Measurements from ENCODE around the gene KDM6A. TPM values are rescaled to one million over a fixed set of nuclear protein-coding genes. Genes with fewer than 3 reads are reported as not detected.

KDM6A gene
- total RNA-seq, 1 experiment from 2014 or later, result 45.0 TPM

DNA sequence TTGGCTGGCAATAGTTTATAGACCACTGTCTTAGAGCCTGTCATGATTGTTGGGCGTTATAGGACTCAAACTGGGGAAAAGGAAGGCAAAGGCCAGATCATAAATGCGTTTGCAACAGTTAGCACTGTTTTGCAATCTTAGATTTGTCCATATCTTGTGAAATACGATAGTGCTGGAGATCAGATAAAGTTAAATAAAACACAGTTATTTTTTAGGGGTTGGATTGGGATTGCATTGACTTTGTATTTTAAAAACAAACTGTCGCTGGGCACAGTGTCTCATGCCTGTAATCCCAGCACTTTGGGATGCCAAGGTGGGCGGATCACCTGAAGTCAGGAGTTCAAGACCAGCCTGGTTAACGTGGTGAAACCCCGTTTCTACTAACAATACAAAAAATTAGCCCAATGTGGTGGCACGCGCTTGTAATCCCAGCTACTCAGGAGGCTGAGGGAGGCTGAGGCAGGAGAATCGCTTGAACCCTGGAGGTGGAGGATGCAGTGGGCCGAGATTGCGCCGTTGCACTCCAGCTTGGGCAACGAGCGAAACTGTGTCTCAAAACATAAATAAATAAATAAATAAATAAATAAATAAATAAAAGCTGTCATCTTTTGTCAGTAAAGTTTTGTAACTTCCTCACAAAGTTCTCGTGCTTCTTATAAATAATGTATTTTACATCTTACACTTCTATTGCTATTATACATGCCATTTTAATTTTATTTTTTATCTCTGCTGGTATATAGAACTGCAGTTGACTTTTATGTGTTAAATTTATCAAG, 117.2 kb downstream of the KDM6A start:
- ChIA-PET CTCF (no interaction called here), POLR2A (no interaction called here)
- DNase-seq (ENCODE audit: low spot score) (no peak), ATAC-seq (no peak)
- Mint-ChIP-seq H3K4me1 (peaks cover 35% of the 10 kb centered on the region), H3K4me3 (no peak overlapping the region), H3K9me3 (peaks cover 18% of the 10 kb centered on the region), H3K27me3 (ENCODE audit: low read depth) (no peaks in the 10 kb centered on the region; the same call in 1 of the 2 replicates), H3K36me3 (peaks cover 48% of the 10 kb centered on the region), H3K27ac (no peak overlapping the region)
- TF ChIP-seq SP1 (CRISPR knock-in tag; conservative IDR thresholded peaks at IDR 0.05) (no peak), MAX (CRISPR knock-in tag; IDR thresholded peaks at IDR 0.05) (no peak), CREB1 (CRISPR knock-in tag; IDR thresholded peaks at IDR 0.05) (no peak), ZNF232 (CRISPR knock-in tag; IDR thresholded peaks at IDR 0.05) (no peak), ZNF219 (CRISPR knock-in tag; IDR thresholded peaks at IDR 0.05; ENCODE audit: borderline replicate concordance) (no peak), ZNF671 (CRISPR knock-in tag; IDR thresholded peaks at IDR 0.05) (no peak), SMAD3 (CRISPR knock-in tag; IDR thresholded peaks at IDR 0.05; ENCODE audit: borderline replicate concordance) (no peak), NFE2L1 (CRISPR knock-in tag; IDR thresholded peaks at IDR 0.05) (no peak), RELA (CRISPR knock-in tag; IDR thresholded peaks at IDR 0.05; ENCODE audit: borderline replicate concordance) (no peak), CREM (CRISPR knock-in tag; IDR thresholded peaks at IDR 0.05) (no peak), ZNF532 (CRISPR knock-in tag; IDR thresholded peaks at IDR 0.05; ENCODE audit: borderline replicate concordance) (no peak), MXD4 (CRISPR knock-in tag; IDR thresholded peaks at IDR 0.05; ENCODE audit: borderline replicate concordance) (no peak), PREB (CRISPR knock-in tag; IDR thresholded peaks at IDR 0.05; ENCODE audit: borderline replicate concordance) (no peak)
- TF ChIP-seq, protein P1, sequence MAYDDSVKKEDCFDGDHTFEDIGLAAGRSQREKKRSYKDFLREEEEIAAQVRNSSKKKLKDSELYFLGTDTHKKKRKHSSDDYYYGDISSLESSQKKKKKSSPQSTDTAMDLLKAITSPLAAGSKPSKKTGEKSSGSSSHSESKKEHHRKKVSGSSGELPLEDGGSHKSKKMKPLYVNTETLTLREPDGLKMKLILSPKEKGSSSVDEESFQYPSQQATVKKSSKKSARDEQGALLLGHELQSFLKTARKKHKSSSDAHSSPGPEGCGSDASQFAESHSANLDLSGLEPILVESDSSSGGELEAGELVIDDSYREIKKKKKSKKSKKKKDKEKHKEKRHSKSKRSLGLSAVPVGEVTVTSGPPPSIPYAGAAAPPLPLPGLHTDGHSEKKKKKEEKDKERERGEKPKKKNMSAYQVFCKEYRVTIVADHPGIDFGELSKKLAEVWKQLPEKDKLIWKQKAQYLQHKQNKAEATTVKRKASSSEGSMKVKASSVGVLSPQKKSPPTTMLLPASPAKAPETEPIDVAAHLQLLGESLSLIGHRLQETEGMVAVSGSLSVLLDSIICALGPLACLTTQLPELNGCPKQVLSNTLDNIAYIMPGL (CRISPR knock-in tag; IDR thresholded peaks at IDR 0.05), result no peak
- TF ChIP-seq, protein P2, sequence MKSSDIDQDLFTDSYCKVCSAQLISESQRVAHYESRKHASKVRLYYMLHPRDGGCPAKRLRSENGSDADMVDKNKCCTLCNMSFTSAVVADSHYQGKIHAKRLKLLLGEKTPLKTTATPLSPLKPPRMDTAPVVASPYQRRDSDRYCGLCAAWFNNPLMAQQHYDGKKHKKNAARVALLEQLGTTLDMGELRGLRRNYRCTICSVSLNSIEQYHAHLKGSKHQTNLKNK (CRISPR knock-in tag; IDR thresholded peaks at IDR 0.05), result no peak
- TF ChIP-seq, protein P3, sequence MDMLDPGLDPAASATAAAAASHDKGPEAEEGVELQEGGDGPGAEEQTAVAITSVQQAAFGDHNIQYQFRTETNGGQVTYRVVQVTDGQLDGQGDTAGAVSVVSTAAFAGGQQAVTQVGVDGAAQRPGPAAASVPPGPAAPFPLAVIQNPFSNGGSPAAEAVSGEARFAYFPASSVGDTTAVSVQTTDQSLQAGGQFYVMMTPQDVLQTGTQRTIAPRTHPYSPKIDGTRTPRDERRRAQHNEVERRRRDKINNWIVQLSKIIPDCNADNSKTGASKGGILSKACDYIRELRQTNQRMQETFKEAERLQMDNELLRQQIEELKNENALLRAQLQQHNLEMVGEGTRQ (CRISPR knock-in tag; IDR thresholded peaks at IDR 0.05), result no peak

DNA sequence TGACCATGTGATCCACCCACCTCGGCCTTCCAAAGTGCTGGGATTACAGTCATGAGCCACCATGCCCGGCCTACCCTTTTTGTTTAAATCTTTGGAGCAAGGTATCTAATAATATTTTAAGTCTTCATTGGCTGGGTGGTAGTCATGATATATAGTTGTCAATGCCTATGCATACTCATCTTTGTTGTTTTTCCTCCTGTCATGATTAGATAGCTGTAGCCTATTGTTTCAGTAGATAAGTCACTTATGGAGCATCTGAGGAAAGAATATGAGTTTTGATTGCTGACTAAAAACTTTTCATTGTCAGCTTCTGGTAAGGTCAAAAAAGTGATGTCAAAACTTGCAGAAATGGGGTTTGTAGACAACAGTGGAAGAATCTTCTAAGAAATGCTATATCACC, 119.8 kb downstream of the KDM6A start:
- POLR2A ChIA-PET, result interaction anchor here (0.7 kb wide), 1 partner anchor 92 kb away, joined by 4 read pairs; no protein-coding TSS in a partner anchor
- Mint-ChIP-seq H3K4me1 (peaks cover 49% of the 10 kb centered on the region), H3K27me3 (ENCODE audit: low read depth) (no peaks in the 10 kb centered on the region), H3K27ac (no peak overlapping the region), H3K9me3 (peaks cover 7% of the 10 kb centered on the region), H3K36me3 (peaks cover 27% of the 10 kb centered on the region), H3K4me3 (no peak overlapping the region)
- DNase-seq (ENCODE audit: low spot score) (no peak), ATAC-seq (no peak)
- CTCF ChIA-PET, result no interaction called here
- TF ChIP-seq ZNF512 (CRISPR knock-in tag; IDR thresholded peaks at IDR 0.05; ENCODE audit: borderline replicate concordance), result no peak
- TF ChIP-seq TEAD1 (CRISPR knock-in tag; IDR thresholded peaks at IDR 0.05), result no peak
- TF ChIP-seq SP1 (CRISPR knock-in tag; conservative IDR thresholded peaks at IDR 0.05), result no peak
- no peak for TF ChIP-seq ATF3 (CRISPR knock-in tag; conservative IDR thresholded peaks at IDR 0.05)
- TF ChIP-seq TCF7 (CRISPR knock-in tag; IDR thresholded peaks at IDR 0.05; ENCODE audit: low read depth), result no peak
- TF ChIP-seq, protein P4, sequence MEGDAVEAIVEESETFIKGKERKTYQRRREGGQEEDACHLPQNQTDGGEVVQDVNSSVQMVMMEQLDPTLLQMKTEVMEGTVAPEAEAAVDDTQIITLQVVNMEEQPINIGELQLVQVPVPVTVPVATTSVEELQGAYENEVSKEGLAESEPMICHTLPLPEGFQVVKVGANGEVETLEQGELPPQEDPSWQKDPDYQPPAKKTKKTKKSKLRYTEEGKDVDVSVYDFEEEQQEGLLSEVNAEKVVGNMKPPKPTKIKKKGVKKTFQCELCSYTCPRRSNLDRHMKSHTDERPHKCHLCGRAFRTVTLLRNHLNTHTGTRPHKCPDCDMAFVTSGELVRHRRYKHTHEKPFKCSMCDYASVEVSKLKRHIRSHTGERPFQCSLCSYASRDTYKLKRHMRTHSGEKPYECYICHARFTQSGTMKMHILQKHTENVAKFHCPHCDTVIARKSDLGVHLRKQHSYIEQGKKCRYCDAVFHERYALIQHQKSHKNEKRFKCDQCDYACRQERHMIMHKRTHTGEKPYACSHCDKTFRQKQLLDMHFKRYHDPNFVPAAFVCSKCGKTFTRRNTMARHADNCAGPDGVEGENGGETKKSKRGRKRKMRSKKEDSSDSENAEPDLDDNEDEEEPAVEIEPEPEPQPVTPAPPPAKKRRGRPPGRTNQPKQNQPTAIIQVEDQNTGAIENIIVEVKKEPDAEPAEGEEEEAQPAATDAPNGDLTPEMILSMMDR (IDR thresholded peaks at IDR 0.05), result no peak

Measured in WTC11 (cell line).